H1 (cell line): ENCODE measurements around the gene IFI30. TPM values are rescaled to one million over a fixed set of nuclear protein-coding genes. Genes with fewer than 3 reads are reported as not detected.

ENCODE experiments used
- BACH1 ChIP-seq: IDR thresholded peaks from 2 replicates; pipeline ENCODE4 v1.6.1; 2012; ENCODE audit warnings: low read length, improper control_type of control experiment
- CBX8 ChIP-seq: fragments of 300-800, 300-1000 bp; sonication (generic); IDR thresholded peaks from 2 replicates; pipeline ENCODE4 v1.7.1; 2016; ENCODE audit warnings: low read depth, low read length, borderline replicate concordance
- CHD2 ChIP-seq: IDR thresholded peaks from 2 replicates; pipeline ENCODE4 v1.6.1; 2012; ENCODE audit warnings: low read length, improper control_type of control experiment
- EP300 ChIP-seq, 2 experiments: IDR thresholded peaks; 1 replicate in 1 of 2; 2 replicates in 1 of 2; pipeline ENCODE4 v1.6.1; 2011 to 2012; ENCODE audit warnings: low read depth in 2 of 2, low read length in 2 of 2, mild to moderate bottlenecking in 2 of 2, borderline replicate concordance in 1 of 2, inconsistent platforms in 1 of 2, moderate library complexity in 1 of 2
- GABPA ChIP-seq: IDR thresholded peaks from 2 replicates; pipeline ENCODE4 v1.6.1; 2011; ENCODE audit warnings: mild to moderate bottlenecking, low read length, moderate library complexity, borderline replicate concordance; ENCODE audit not compliant: insufficient read depth
- JUND ChIP-seq: IDR thresholded peaks from 2 replicates; pipeline ENCODE4 v1.6.1; 2011; ENCODE audit warnings: mild to moderate bottlenecking, improper control_type of control experiment, low read length
- KDM5A ChIP-seq: fragments of 200-600 bp; IDR thresholded peaks from 2 replicates; pipeline ENCODE4 v1.7.1; 2012; ENCODE audit warnings: mild to moderate bottlenecking, low read length, inconsistent platforms, mixed read lengths
- NRF1 ChIP-seq: IDR thresholded peaks from 2 replicates; pipeline ENCODE4 v1.6.1; 2011; ENCODE audit warnings: mild to moderate bottlenecking, low read depth, low read length, improper control_type of control experiment
- SIN3A ChIP-seq, 2 experiments: IDR thresholded peaks in 1 of 2; conservative IDR thresholded peaks in 1 of 2; 2 replicates each; pipeline ENCODE4 v1.6.1; 2011 to 2012; ENCODE audit warnings: low read length in 2 of 2, improper control_type of control experiment in 1 of 2, low read depth in 1 of 2, mild to moderate bottlenecking in 1 of 2
- SP1 ChIP-seq: IDR thresholded peaks from 2 replicates; pipeline ENCODE4 v1.6.1; 2011; ENCODE audit warnings: low read depth, low read length
- SUZ12 ChIP-seq: fragments of 200-600 bp; sonication (generic); IDR thresholded peaks from 2 replicates; pipeline ENCODE4 v1.6.1; 2012; ENCODE audit warnings: mild to moderate bottlenecking, inconsistent platforms, low read length, moderate library complexity, mixed read lengths
- polyA plus RNA-seq, 7 experiments: library from polyadenylated mRNA; depleted of rRNA in 3 of 7; stranded (reverse) in 5 of 7; unstranded in 2 of 7; fragments of >200 nt in 5 of 7; fragments of 200-250 nt in 2 of 7; gene quantifications; 1 replicate in 5 of 7; 2 replicates in 1 of 7; 4 replicates in 1 of 7; pipeline versions ENCODE4 v1.2.1 to v1.2.3, GENCODE V29; 2011 to 2013; ENCODE audit warnings: missing spikeins in 2 of 7, mixed read lengths in 2 of 7
- total RNA-seq: library from RNA; stranded (reverse); fragmentation: NEBNext Ultra II Directional; extraction: Animal tissue kit (Norgen Biotek cat#: 25700); gene quantifications from 2 replicates; pipeline ENCODE4 v1.2.1, GENCODE V29; 2021
- TF ChIP-seq, protein P1 (sequence below): fragments of 300-600 bp; sonication (generic); IDR thresholded peaks from 2 replicates; pipeline ENCODE4 v1.7.1; 2012; ENCODE audit warnings: low read length, moderate library complexity, mild to moderate bottlenecking, inconsistent platforms; ENCODE audit not compliant: insufficient replicate concordance

Gene IFI30
- total and polyA plus RNA-seq, 2 of the 8 experiments (the other 6 are each of a cell fraction or from before 2014, with no cell fraction given): 28.9 to 62.4 TPM

DNA sequence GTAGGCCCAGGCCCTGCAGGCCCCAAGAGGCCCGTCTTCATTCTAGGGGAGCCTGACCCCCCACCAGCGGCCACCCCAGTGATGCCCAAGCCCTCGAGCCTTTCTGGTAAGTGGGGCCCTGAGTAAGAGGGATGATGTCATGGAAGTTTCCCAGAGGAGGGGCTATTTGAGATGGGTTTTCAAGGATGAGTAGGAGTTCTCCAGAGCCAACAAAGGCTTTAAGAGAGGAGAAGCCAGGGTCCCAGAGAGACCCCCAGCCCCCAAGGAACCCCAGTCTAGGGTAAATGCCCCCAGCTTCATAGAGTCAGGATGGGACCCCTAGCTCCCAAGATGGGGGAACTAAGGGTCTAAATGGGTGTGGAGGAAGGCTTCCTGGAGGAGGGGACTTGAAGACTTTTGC, 29.7 kb upstream of the IFI30 start (continued):
- TF ChIP-seq, protein P1, sequence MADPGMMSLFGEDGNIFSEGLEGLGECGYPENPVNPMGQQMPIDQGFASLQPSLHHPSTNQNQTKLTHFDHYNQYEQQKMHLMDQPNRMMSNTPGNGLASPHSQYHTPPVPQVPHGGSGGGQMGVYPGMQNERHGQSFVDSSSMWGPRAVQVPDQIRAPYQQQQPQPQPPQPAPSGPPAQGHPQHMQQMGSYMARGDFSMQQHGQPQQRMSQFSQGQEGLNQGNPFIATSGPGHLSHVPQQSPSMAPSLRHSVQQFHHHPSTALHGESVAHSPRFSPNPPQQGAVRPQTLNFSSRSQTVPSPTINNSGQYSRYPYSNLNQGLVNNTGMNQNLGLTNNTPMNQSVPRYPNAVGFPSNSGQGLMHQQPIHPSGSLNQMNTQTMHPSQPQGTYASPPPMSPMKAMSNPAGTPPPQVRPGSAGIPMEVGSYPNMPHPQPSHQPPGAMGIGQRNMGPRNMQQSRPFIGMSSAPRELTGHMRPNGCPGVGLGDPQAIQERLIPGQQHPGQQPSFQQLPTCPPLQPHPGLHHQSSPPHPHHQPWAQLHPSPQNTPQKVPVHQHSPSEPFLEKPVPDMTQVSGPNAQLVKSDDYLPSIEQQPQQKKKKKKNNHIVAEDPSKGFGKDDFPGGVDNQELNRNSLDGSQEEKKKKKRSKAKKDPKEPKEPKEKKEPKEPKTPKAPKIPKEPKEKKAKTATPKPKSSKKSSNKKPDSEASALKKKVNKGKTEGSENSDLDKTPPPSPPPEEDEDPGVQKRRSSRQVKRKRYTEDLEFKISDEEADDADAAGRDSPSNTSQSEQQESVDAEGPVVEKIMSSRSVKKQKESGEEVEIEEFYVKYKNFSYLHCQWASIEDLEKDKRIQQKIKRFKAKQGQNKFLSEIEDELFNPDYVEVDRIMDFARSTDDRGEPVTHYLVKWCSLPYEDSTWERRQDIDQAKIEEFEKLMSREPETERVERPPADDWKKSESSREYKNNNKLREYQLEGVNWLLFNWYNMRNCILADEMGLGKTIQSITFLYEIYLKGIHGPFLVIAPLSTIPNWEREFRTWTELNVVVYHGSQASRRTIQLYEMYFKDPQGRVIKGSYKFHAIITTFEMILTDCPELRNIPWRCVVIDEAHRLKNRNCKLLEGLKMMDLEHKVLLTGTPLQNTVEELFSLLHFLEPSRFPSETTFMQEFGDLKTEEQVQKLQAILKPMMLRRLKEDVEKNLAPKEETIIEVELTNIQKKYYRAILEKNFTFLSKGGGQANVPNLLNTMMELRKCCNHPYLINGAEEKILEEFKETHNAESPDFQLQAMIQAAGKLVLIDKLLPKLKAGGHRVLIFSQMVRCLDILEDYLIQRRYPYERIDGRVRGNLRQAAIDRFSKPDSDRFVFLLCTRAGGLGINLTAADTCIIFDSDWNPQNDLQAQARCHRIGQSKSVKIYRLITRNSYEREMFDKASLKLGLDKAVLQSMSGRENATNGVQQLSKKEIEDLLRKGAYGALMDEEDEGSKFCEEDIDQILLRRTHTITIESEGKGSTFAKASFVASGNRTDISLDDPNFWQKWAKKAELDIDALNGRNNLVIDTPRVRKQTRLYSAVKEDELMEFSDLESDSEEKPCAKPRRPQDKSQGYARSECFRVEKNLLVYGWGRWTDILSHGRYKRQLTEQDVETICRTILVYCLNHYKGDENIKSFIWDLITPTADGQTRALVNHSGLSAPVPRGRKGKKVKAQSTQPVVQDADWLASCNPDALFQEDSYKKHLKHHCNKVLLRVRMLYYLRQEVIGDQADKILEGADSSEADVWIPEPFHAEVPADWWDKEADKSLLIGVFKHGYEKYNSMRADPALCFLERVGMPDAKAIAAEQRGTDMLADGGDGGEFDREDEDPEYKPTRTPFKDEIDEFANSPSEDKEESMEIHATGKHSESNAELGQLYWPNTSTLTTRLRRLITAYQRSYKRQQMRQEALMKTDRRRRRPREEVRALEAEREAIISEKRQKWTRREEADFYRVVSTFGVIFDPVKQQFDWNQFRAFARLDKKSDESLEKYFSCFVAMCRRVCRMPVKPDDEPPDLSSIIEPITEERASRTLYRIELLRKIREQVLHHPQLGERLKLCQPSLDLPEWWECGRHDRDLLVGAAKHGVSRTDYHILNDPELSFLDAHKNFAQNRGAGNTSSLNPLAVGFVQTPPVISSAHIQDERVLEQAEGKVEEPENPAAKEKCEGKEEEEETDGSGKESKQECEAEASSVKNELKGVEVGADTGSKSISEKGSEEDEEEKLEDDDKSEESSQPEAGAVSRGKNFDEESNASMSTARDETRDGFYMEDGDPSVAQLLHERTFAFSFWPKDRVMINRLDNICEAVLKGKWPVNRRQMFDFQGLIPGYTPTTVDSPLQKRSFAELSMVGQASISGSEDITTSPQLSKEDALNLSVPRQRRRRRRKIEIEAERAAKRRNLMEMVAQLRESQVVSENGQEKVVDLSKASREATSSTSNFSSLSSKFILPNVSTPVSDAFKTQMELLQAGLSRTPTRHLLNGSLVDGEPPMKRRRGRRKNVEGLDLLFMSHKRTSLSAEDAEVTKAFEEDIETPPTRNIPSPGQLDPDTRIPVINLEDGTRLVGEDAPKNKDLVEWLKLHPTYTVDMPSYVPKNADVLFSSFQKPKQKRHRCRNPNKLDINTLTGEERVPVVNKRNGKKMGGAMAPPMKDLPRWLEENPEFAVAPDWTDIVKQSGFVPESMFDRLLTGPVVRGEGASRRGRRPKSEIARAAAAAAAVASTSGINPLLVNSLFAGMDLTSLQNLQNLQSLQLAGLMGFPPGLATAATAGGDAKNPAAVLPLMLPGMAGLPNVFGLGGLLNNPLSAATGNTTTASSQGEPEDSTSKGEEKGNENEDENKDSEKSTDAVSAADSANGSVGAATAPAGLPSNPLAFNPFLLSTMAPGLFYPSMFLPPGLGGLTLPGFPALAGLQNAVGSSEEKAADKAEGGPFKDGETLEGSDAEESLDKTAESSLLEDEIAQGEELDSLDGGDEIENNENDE: no peak
- TF ChIP-seq JUND (no peak), CBX8 (no peak), BACH1 (no peak), CHD2 (no peak), NRF1 (no peak), EP300 (IDR thresholded peaks at IDR 0.05; ENCODE audit: borderline replicate concordance in 1 of 2, low read depth in 2 of 2, low read length in 2 of 2) (no peak), SP1 (no peak), SIN3A (conservative IDR thresholded peaks at IDR 0.05 in 1 of 2, IDR thresholded peaks at IDR 0.05 in 1 of 2; ENCODE audit: low read depth in 1 of 2, low read length in 2 of 2) (no peak), KDM5A (no peak), SUZ12 (no peak), GABPA (no peak)
